B cell (primary cell): ENCODE results near the gene CLASRP. TPM values are rescaled to one million over a fixed set of nuclear protein-coding genes. Genes with fewer than 3 reads are reported as not detected.

ENCODE experiments used
- ATAC-seq: fragments of 200-7000 bp; cut with Tn5 transposase; one replicate; pipeline ENCODE4 v1.10.0; 2021; ENCODE audit warnings: low read depth, mild to moderate bottlenecking, moderate number of reproducible peaks, moderate library complexity
- CTCF ChIA-PET: fragments of 350-600 bp; sonication (Branson Sonifier 250); formaldehyde crosslinking; loops from one replicate; lab custom pipeline; 2021; ENCODE audit warnings: antibody characterized with exemption, inconsistent platforms; lab: Charles Lee
- POLR2A ChIA-PET: fragments of 350-600 bp; sonication (Branson Sonifier 250); formaldehyde crosslinking; loops from one replicate; lab custom pipeline; 2021; ENCODE audit warnings: antibody characterized with exemption; lab: Charles Lee
- DNase-seq: peaks from one replicate; pipeline ENCODE4 v3.0.0; 2013
- H2AFZ ChIP-seq: 2 replicates; pipeline ENCODE4 v1.6.1; 2012; ENCODE audit warnings: mild to moderate bottlenecking, low read depth, low read length; ENCODE audit not compliant: insufficient read depth, poor library complexity, severe bottlenecking
- H3K27ac ChIP-seq, 2 donors: 1 replicate in 1 of 2; 2 replicates in 1 of 2; pipeline ENCODE4 v1.5.1; 2012 to 2013; ENCODE audit warnings: low read length in 2 of 2, mild to moderate bottlenecking in 2 of 2, moderate library complexity in 1 of 2
- H3K27me3 ChIP-seq, 4 experiments: fragments of 200-600 bp in 1 of 4; sonication (generic) in 1 of 4; replicated peaks in 1 of 4; 1 replicate in 2 of 4; 2 replicates in 2 of 4; pipeline versions ENCODE4 v1.6.1 to v1.7.0; 2013 to 2016; ENCODE audit warnings: low read length in 3 of 4, mild to moderate bottlenecking in 2 of 4, mixed read lengths in 1 of 4, moderate library complexity in 1 of 4; ENCODE audit not compliant: insufficient read depth in 4 of 4, control insufficient read depth in 3 of 4; ENCODE audit errors: control extremely low read depth in 1 of 4
- H3K36me3 ChIP-seq, 2 experiments: replicated peaks in 1 of 2; 1 replicate in 1 of 2; 2 replicates in 1 of 2; pipeline versions ENCODE4 v1.6.1 to v1.7.1; 2013; ENCODE audit warnings: low read length in 1 of 2; ENCODE audit not compliant: insufficient read depth in 2 of 2, control insufficient read depth in 1 of 2; ENCODE audit errors: control extremely low read depth in 1 of 2, extremely low read depth in 1 of 2
- H3K4me1 ChIP-seq, 2 donors: fragments of 200-600 bp in 1 of 2; sonication (generic) in 1 of 2; 1 replicate in 1 of 2; 2 replicates in 1 of 2; pipeline versions ENCODE4 v1.5.1 to v1.6.1; 2013 to 2017; ENCODE audit warnings: low read length in 2 of 2; ENCODE audit not compliant: control insufficient read depth in 2 of 2, insufficient read depth in 2 of 2
- H3K4me2 ChIP-seq: replicated peaks from 2 replicates; pipeline ENCODE3; 2012; ENCODE audit warnings: mild to moderate bottlenecking, low read depth, low read length; ENCODE audit not compliant: poor library complexity, severe bottlenecking
- H3K4me3 ChIP-seq, 5 experiments: fragments of 200-600 bp in 1 of 5; sonication (generic) in 1 of 5; 1 replicate in 3 of 5; 2 replicates in 2 of 5; pipeline versions ENCODE4 v1.5.1 to v1.7.0; 2011 to 2016; ENCODE audit warnings: low read length in 4 of 5, mild to moderate bottlenecking in 4 of 5, low read depth in 2 of 5, control low read depth in 1 of 5, moderate library complexity in 1 of 5; ENCODE audit not compliant: insufficient read depth in 1 of 5; ENCODE audit errors: control extremely low read depth in 1 of 5, extremely low read depth in 1 of 5
- H3K79me2 ChIP-seq: fragments of 200-600 bp; sonication (generic); one replicate; pipeline ENCODE4 v1.6.0; 2016; ENCODE audit warnings: low read length; ENCODE audit not compliant: control insufficient read depth, insufficient read depth
- H3K9ac ChIP-seq: fragments of 200-600 bp; sonication (generic); 2 replicates; pipeline ENCODE4 v1.6.1; 2017; ENCODE audit warnings: mild to moderate bottlenecking, low read length, moderate library complexity
- H3K9me3 ChIP-seq, 3 donors: one replicate each; pipeline versions ENCODE4 v1.6.1 to v1.7.1; 2013; ENCODE audit warnings: low read length in 2 of 3; ENCODE audit not compliant: control insufficient read depth in 2 of 3, insufficient read depth in 1 of 3; ENCODE audit errors: control extremely low read depth in 1 of 3
- H4K20me1 ChIP-seq: 2 replicates; pipeline ENCODE4 v1.6.0; 2012; ENCODE audit warnings: mild to moderate bottlenecking, low read length; ENCODE audit not compliant: insufficient read depth, control insufficient read depth, poor library complexity, severe bottlenecking
- H3K27ac Mint-ChIP-seq: one replicate; pipeline ENCODE4 v1.8.0; 2021; ENCODE audit warnings: mixed read lengths
- H3K27me3 Mint-ChIP-seq: one replicate; pipeline ENCODE4 v1.8.0; 2021; ENCODE audit warnings: mixed read lengths
- H3K4me1 Mint-ChIP-seq: one replicate; pipeline ENCODE4 v1.8.0; 2021; ENCODE audit warnings: mixed read lengths
- H3K4me3 Mint-ChIP-seq: one replicate; pipeline ENCODE4 v1.8.0; 2021; ENCODE audit warnings: mixed read lengths
- H3K9me3 Mint-ChIP-seq: one replicate; pipeline ENCODE4 v1.8.0; 2022; ENCODE audit warnings: mixed read lengths; ENCODE audit not compliant: insufficient read depth
- CTCF ChIP-seq: fragments of 200-600 bp; IDR thresholded peaks from one replicate; pipeline ENCODE4 v1.8.0; 2022; ENCODE audit warnings: antibody characterized with exemption, mild to moderate bottlenecking
- EZH2 ChIP-seq: IDR thresholded peaks from 2 replicates; pipeline ENCODE4 v1.6.1; 2012; ENCODE audit warnings: borderline replicate concordance, low read depth, mild to moderate bottlenecking, moderate library complexity, low read length; ENCODE audit not compliant: insufficient read depth, poor library complexity, severe bottlenecking
- WGBS: methylation state at CpG from one replicate; pipeline ENCODE4 v1.1.5; 2013; ENCODE audit warnings: missing lambda C conversion rate; ENCODE audit not compliant: insufficient coverage; 5-methylcytosine and 5-hydroxymethylcytosine counted together
- intact Hi-C: fragments of 100-400 bp; cut with micrococcal nuclease; formaldehyde crosslinking; loops from one replicate; pipeline ENCODE4 v1.10.0; 2022
- polyA plus RNA-seq: library from polyadenylated mRNA; depleted of rRNA; stranded (reverse); fragments of >200 nt; gene quantifications from 2 replicates; pipeline ENCODE4 v1.2.3, GENCODE V29; 2012
- total RNA-seq, 2 donors: library from RNA; stranded (reverse); fragments of 120-200 nt in 1 of 2; gene quantifications; 1 replicate in 1 of 2; 2 replicates in 1 of 2; pipeline versions ENCODE4 v1.2.3 to v1.2.4, GENCODE V29; 2013 to 2022

Gene CLASRP
- total and polyA plus RNA-seq, 2 donors (not counting 1 experiment from before 2014, with no cell fraction given), result 234 to 285 TPM

GRCh38 chr19:45098521-45099466 is 59.9 kb downstream of the CLASRP start:
- TF ChIP-seq EZH2, result no peak
- no peak for TF ChIP-seq CTCF
- DNase-seq, result no peak
- whole genome bisulfite sequencing, result 91% methylated on average over 14 of the region's 15 CpGs

More at GRCh38 chr19:45098521-45099466, 59.9 kb downstream of the CLASRP start:
- Histone ChIP-seq H2AFZ (no peak overlapping the region), H3K27me3 (no peaks in the 10 kb centered on the region), H4K20me1 (peaks cover 93% of the 10 kb centered on the region), H3K4me1 (peaks cover 21 to 35% of the 10 kb centered on the region in 2 donors), H3K9me3 (no peaks in the 10 kb centered on the region), H3K27ac (no peak overlapping the region), H3K4me3 (no peak overlapping the region), H3K4me2 (no peak overlapping the region), H3K36me3 (peaks cover 0 to 3% of the 10 kb centered on the region in 2 experiments), H3K9ac (no peak overlapping the region), H3K79me2 (peaks cover 96% of the 10 kb centered on the region)
- Mint-ChIP-seq H3K27ac (no peak overlapping the region), H3K4me3 (no peak overlapping the region), H3K4me1 (peaks cover 66% of the 10 kb centered on the region), H3K27me3 (no peaks in the 10 kb centered on the region), H3K9me3 (no peaks in the 10 kb centered on the region)
- ChIA-PET CTCF (interaction anchor here (1.1 to 1.7 kb wide), 2 partner anchors 26 to 39 kb away, joined by 3 to 4 read pairs; no protein-coding TSS in a partner anchor), POLR2A (interaction anchor here (0.6 kb wide), 1 partner anchor 55 kb away, joined by 3 read pairs; no protein-coding TSS in a partner anchor)
- ATAC-seq, result no peak
- intact Hi-C loops, result no loop called here
